Calu3 (cell line): ENCODE measurements around the gene GPBP1L1. TPM values are rescaled to one million over a fixed set of nuclear protein-coding genes. Genes with fewer than 3 reads are reported as not detected.
"Not testable (repeated sequence)": the region's sequence is repeated elsewhere in the genome, so short reads cannot be mapped to it uniquely, and the experiment has no call there.

Experiments
- BruUV-seq: library from RNA; stranded (reverse); fragments of 400-500 nt; replicated peaks from 2 replicates; lab custom pipeline; 2021; lab: Mats Ljungman, UMichigan
- CTCF ChIA-PET: fragments of 300-600 bp; sonication (Branson Sonifier 250); formaldehyde crosslinking; loops from one replicate; lab custom pipeline; 2022; ENCODE audit warnings: antibody characterized with exemption; lab: Charles Lee
- DNase-seq: peaks from one replicate; pipeline ENCODE4 v3.0.0; 2022
- H3K27ac Mint-ChIP-seq: one replicate; pipeline ENCODE4 v1.8.0; 2022; ENCODE audit warnings: mixed read lengths; ENCODE audit not compliant: unreplicated experiment
- H3K27me3 Mint-ChIP-seq: one replicate; pipeline ENCODE4 v1.8.0; 2022; ENCODE audit warnings: mixed read lengths; ENCODE audit not compliant: unreplicated experiment
- H3K36me3 Mint-ChIP-seq: one replicate; pipeline ENCODE4 v1.8.0; 2022; ENCODE audit warnings: mild to moderate bottlenecking, moderate library complexity, mixed read lengths; ENCODE audit not compliant: insufficient read depth, unreplicated experiment
- H3K4me1 Mint-ChIP-seq: one replicate; pipeline ENCODE4 v1.8.0; 2022; ENCODE audit warnings: mild to moderate bottlenecking, low read depth, mixed read lengths; ENCODE audit not compliant: unreplicated experiment
- H3K4me3 Mint-ChIP-seq: one replicate; pipeline ENCODE4 v1.8.0; 2022; ENCODE audit warnings: mild to moderate bottlenecking, low read depth, moderate library complexity, mixed read lengths; ENCODE audit not compliant: unreplicated experiment
- H3K9me3 Mint-ChIP-seq: one replicate; pipeline ENCODE4 v1.8.0; 2022; ENCODE audit warnings: low read depth, mixed read lengths; ENCODE audit not compliant: unreplicated experiment
- CTCF ChIP-seq: fragments of 200-600 bp; IDR thresholded peaks from one replicate; pipeline ENCODE4 v1.8.0; 2022; ENCODE audit warnings: antibody characterized with exemption; ENCODE audit not compliant: unreplicated experiment
- intact Hi-C: fragments of 100-400 bp; cut with micrococcal nuclease; formaldehyde crosslinking; loops from one replicate; pipeline ENCODE4 v1.10.0; 2022; ENCODE audit not compliant: unreplicated experiment
- total RNA-seq: library from RNA; stranded (reverse); gene quantifications from 2 replicates; pipeline ENCODE4 v1.2.3, GENCODE V29; 2022

The GPBP1L1 gene
- total RNA-seq, 1 experiment from 2014 or later = 117 TPM

GRCh38 chr1:45608175-45609156 is 77.9 kb downstream of the GPBP1L1 start:
- H3K27ac Mint-ChIP-seq = peak overlapping the region; percentile 5
- BruUV-seq = no TSS peak
- H3K9me3 Mint-ChIP-seq = no peaks in the 10 kb centered on the region
- peaks cover 74% of the 10 kb centered on the region for H3K36me3 Mint-ChIP-seq
- no peaks in the 10 kb centered on the region for H3K27me3 Mint-ChIP-seq
- peaks cover 11% of the 10 kb centered on the region for H3K4me1 Mint-ChIP-seq
- no peak overlapping the region for H3K4me3 Mint-ChIP-seq
- DNase-seq = no peak
- TF ChIP-seq CTCF = no peak
- CTCF ChIA-PET = interaction anchor here (0.6 kb wide), 1 partner anchor 358 kb away, joined by 3 read pairs; no protein-coding TSS in a partner anchor
- intact Hi-C loops = no loop called here

- CTCF ChIA-PET = no interaction called here
- no peaks in the 10 kb centered on the region for H3K9me3 Mint-ChIP-seq
- H3K27ac Mint-ChIP-seq = no peak overlapping the region
- peaks cover 11% of the 10 kb centered on the region for H3K4me1 Mint-ChIP-seq
- no peaks in the 10 kb centered on the region for H3K27me3 Mint-ChIP-seq
- peaks cover 72% of the 10 kb centered on the region for H3K36me3 Mint-ChIP-seq
- DNase-seq = no peak
- H3K4me3 Mint-ChIP-seq = no peak overlapping the region
- intact Hi-C loops = no loop called here
- no peak for TF ChIP-seq CTCF
- BruUV-seq = TSS peak; percentile 95
Observed at GRCh38 chr1:45607404-45608074, 78.8 kb downstream of the GPBP1L1 start.

GRCh38 chr1:45604239-45604638 is 82.1 kb downstream of the GPBP1L1 start:
- no peak overlapping the region for H3K27ac Mint-ChIP-seq
- intact Hi-C loops = no loop called here
- H3K27me3 Mint-ChIP-seq = no peaks in the 10 kb centered on the region
- H3K4me3 Mint-ChIP-seq = no peak overlapping the region
- DNase-seq = no peak
- H3K4me1 Mint-ChIP-seq = peaks cover 11% of the 10 kb centered on the region
- no peak for TF ChIP-seq CTCF
- CTCF ChIA-PET = no interaction called here
- no peaks in the 10 kb centered on the region for H3K9me3 Mint-ChIP-seq
- peaks cover 62% of the 10 kb centered on the region for H3K36me3 Mint-ChIP-seq
- BruUV-seq = no TSS peak

- DNase-seq, intact Hi-C loops, H3K4me1 Mint-ChIP-seq, H3K9me3 Mint-ChIP-seq, BruUV-seq, CTCF ChIA-PET, H3K4me3 Mint-ChIP-seq, H3K27ac Mint-ChIP-seq, H3K27me3 Mint-ChIP-seq: not testable (repeated sequence)
- peaks cover 31% of the 10 kb centered on the region for H3K36me3 Mint-ChIP-seq
Observed at GRCh38 chr1:45596765-45597164, 89.6 kb downstream of the GPBP1L1 start.
